Parathyroid adenoma (tissue), 2 donors: ENCODE results near the gene CPT1B.

Source experiments
- H2AFZ ChIP-seq: fragments of 300-600 bp; sonication (generic); one replicate; pipeline ENCODE4 v1.7.0; 2017; ENCODE audit warnings: antibody characterized with exemption, mild to moderate bottlenecking
- H3K27ac ChIP-seq: fragments of 300-600 bp; sonication (generic); one replicate; pipeline ENCODE4 v1.7.0; 2017
- H3K27me3 ChIP-seq: fragments of 300-600 bp; sonication (generic); one replicate; pipeline ENCODE4 v1.7.0; 2017; ENCODE audit warnings: low read length; ENCODE audit not compliant: control insufficient read depth, insufficient read depth
- H3K36me3 ChIP-seq: fragments of 300-600 bp; sonication (generic); one replicate; pipeline ENCODE4 v1.7.0; 2017; ENCODE audit warnings: low read length; ENCODE audit not compliant: control insufficient read depth, insufficient read depth
- H3K4me1 ChIP-seq: fragments of 300-600 bp; sonication (generic); one replicate; pipeline ENCODE4 v1.7.0; 2017; ENCODE audit warnings: control low read depth
- H3K4me2 ChIP-seq: fragments of 300-600 bp; sonication (generic); one replicate; pipeline ENCODE4 v1.7.0; 2017; ENCODE audit warnings: low read length
- H3K4me3 ChIP-seq: fragments of 300-600 bp; sonication (generic); one replicate; pipeline ENCODE4 v1.7.0; 2017; ENCODE audit warnings: low read depth, low read length
- H3K79me2 ChIP-seq: fragments of 300-600 bp; sonication (generic); one replicate; pipeline ENCODE4 v1.7.0; 2017; ENCODE audit warnings: control low read depth
- H3K9ac ChIP-seq: fragments of 300-600 bp; sonication (generic); one replicate; pipeline ENCODE4 v1.7.0; 2017; ENCODE audit warnings: mild to moderate bottlenecking
- H3K9me3 ChIP-seq: fragments of 300-600 bp; sonication (generic); one replicate; pipeline ENCODE4 v1.7.0; 2017; ENCODE audit warnings: low read length; ENCODE audit not compliant: control insufficient read depth
- TF ChIP-seq, protein P1 (sequence below): fragments of 300-600 bp; sonication (generic); IDR thresholded peaks from one replicate; pipeline ENCODE4 v1.7.0; 2017; ENCODE audit warnings: antibody characterized with exemption, mild to moderate bottlenecking
- donor health status: primary hyperparathyroidism.

CPT1B gene

DNA sequence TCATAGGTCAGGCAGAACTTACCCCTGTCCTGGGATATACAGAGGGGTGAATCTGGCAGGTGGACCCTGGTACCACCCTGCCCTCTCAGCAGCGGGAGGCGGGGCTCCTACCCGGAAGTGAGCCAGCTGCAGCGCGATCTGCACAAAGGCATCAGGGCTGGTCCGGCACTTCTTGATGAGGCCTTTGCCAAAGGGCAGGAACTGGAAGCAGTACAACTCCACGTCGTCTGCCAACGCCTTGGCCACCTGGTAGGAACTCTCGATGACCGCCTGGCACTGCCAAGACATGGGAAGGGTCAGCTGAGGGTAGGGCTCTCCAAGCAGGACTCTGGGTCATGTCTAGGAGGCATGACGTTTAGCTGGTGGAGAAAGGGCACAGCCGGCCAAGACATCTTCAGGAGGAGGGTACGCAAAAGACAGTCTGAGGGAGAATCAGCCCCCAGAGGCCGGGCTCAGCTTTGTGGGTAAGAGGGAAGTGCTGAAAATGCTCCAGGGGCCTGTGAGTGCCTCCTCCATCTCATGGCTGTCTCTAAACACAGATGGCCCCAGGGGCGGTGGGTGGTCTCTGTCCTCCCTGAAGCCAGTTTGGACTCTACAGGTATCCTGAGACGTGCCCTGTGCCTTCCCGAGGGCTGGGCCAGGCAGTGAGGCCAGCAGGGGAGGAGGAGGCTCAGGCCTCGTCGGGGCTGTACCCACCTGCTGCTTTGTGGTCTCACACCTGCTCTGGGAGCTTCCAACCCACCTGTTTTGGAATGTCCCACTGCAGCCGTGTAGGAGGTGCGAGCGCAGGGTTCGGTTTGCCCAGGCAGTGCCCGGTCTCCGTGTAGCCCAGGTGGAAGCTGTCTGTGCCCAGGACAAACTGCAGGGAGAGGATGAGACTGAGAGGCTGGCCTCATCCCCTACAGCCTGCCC is 6.7 kb downstream of the CPT1B start:
- no peaks in the 10 kb centered on the region for H3K79me2 ChIP-seq
- TF ChIP-seq, protein P1, sequence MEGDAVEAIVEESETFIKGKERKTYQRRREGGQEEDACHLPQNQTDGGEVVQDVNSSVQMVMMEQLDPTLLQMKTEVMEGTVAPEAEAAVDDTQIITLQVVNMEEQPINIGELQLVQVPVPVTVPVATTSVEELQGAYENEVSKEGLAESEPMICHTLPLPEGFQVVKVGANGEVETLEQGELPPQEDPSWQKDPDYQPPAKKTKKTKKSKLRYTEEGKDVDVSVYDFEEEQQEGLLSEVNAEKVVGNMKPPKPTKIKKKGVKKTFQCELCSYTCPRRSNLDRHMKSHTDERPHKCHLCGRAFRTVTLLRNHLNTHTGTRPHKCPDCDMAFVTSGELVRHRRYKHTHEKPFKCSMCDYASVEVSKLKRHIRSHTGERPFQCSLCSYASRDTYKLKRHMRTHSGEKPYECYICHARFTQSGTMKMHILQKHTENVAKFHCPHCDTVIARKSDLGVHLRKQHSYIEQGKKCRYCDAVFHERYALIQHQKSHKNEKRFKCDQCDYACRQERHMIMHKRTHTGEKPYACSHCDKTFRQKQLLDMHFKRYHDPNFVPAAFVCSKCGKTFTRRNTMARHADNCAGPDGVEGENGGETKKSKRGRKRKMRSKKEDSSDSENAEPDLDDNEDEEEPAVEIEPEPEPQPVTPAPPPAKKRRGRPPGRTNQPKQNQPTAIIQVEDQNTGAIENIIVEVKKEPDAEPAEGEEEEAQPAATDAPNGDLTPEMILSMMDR, result no peak
- no peak overlapping the region for H3K4me2 ChIP-seq
- H2AFZ ChIP-seq, result no peak overlapping the region
- H3K27me3 ChIP-seq, result no peaks in the 10 kb centered on the region
- H3K9ac ChIP-seq, result no peak overlapping the region
- H3K36me3 ChIP-seq, result no peaks in the 10 kb centered on the region
- H3K4me3 ChIP-seq, result no peak overlapping the region
- H3K9me3 ChIP-seq, result no peaks in the 10 kb centered on the region
- peaks cover 12% of the 10 kb centered on the region for H3K4me1 ChIP-seq
- H3K27ac ChIP-seq, result no peak overlapping the region

DNA sequence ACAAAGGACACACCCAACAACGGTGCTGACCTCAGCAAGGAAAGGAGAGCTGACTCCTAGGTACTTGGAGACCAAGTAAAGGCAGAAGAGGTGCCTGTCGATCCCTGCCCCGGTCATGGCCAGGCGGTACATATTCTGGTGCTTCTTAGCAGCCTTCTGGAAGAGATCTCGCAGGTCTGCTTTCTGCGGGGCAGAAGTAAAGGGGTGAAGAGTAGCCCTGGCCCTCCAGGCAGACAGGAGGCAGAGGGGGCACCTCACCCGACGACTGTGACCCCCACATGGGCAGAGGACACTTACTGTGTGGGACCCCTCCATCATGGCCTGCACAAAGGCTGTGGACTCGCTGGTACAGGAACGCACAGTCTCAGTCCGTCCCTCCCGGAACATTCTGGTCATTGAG is 7.4 kb downstream of the CPT1B start:
- Histone ChIP-seq H3K27me3 (no peaks in the 10 kb centered on the region), H3K27ac (no peak overlapping the region), H2AFZ (no peak overlapping the region), H3K79me2 (no peaks in the 10 kb centered on the region), H3K4me3 (no peak overlapping the region), H3K9ac (no peak overlapping the region), H3K4me1 (peaks cover 12% of the 10 kb centered on the region), H3K4me2 (no peak overlapping the region), H3K9me3 (no peaks in the 10 kb centered on the region), H3K36me3 (no peaks in the 10 kb centered on the region)
- TF ChIP-seq, protein P1, result no peak

DNA sequence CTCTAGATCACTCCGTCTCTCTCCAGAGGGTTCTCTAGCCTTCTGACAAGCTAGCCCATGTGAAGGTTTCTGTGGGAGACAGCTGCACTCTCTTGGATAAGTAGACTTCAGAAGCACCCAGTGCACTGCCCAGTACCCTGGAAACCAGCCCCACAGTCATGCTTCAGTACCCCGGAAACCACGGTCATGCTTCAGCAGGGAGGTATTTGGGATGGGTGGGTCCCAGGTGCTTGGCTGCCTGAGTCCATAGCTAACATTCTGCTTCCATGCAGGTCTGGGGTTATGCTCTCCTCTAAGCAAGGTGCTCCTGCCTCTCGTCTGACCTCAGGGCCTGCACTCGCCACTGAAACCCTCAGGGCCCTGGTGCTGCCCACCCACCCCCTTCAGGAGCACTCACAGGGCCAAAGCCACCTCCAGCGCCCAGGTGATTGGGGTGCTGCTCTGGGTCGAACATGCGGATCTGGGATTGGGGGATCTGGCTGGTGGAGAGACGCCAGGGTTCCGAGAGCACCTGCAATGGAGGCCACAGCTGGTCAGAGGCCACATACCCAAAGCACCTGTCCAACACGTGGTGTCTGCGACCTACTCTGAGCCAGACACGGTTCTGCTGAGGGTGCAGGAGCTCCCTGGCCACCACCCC is 8.2 kb downstream of the CPT1B start:
- TF ChIP-seq, protein P1, result no peak
- Histone ChIP-seq H3K79me2 (no peaks in the 10 kb centered on the region), H3K4me1 (peaks cover 12% of the 10 kb centered on the region), H3K9me3 (no peaks in the 10 kb centered on the region), H3K36me3 (no peaks in the 10 kb centered on the region), H3K9ac (no peak overlapping the region), H3K27ac (no peak overlapping the region), H3K4me3 (no peak overlapping the region), H3K27me3 (no peaks in the 10 kb centered on the region), H2AFZ (no peak overlapping the region), H3K4me2 (no peak overlapping the region)

DNA sequence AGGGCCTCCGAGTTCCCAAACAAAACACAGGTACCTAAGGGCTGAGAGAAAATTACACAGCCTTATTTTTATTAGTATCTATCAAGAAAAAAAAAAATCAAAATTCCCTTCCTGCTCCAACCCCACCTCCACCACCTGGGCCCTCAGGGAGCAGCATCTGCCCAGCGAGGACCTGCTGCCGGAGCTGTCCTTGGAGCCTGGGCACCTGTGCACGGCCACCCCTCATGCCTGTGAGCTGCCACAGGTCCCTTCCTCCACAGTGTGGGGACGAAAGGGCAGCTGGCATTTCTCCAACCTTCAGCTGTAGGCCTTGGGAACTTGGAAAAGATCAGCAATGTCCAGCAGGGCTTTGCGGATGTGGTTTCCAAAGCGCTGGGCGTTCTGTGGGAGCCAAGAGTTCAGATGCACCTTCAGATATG is 9.2 kb downstream of the CPT1B start:
- no peaks in the 10 kb centered on the region for H3K27me3 ChIP-seq
- H3K27ac ChIP-seq, result no peak overlapping the region
- no peak overlapping the region for H3K4me2 ChIP-seq
- H3K4me1 ChIP-seq, result peaks cover 12% of the 10 kb centered on the region
- H3K9me3 ChIP-seq, result no peaks in the 10 kb centered on the region
- H3K36me3 ChIP-seq, result no peaks in the 10 kb centered on the region
- TF ChIP-seq, protein P1, result no peak
- no peak overlapping the region for H3K4me3 ChIP-seq
- H3K79me2 ChIP-seq, result no peaks in the 10 kb centered on the region
- H3K9ac ChIP-seq, result no peak overlapping the region
- H2AFZ ChIP-seq, result no peak overlapping the region
